ENCODE measurements around the gene AUTS2.

Gene AUTS2

GRCh38 chr7:70836279-70836678 is 1238.0 kb downstream of the AUTS2 start:
- Histone ChIP-seq H3K9me3 (ENCODE audit: control insufficient read depth in 1 of 2, low read length in 2 of 2) (no peaks in the 10 kb centered on the region), H3K36me3 (ENCODE audit: control insufficient read depth in 1 of 2, insufficient read depth in 2 of 2, low read length in 2 of 2) (no peaks in the 10 kb centered on the region), H3K9ac (ENCODE audit: low read depth in 1 of 2, low read length in 2 of 2) (no peak overlapping the region), H3K4me1 (ENCODE audit: control insufficient read depth in 1 of 2, insufficient read depth in 2 of 2, low read length in 2 of 2) (no peaks in the 10 kb centered on the region), H3K27ac (ENCODE audit: low read depth, low read length) (no peak overlapping the region), H3K27me3 (ENCODE audit: control insufficient read depth in 1 of 2, insufficient read depth in 2 of 2, low read length in 2 of 2) (no peaks in the 10 kb centered on the region), H3K4me3 (ENCODE audit: low read depth in 1 of 2, low read length in 2 of 2) (no peak overlapping the region)

GRCh38 chr7:70836946-70837345 is 1238.7 kb downstream of the AUTS2 start:
- no peaks in the 10 kb centered on the region for H3K27me3 ChIP-seq (ENCODE audit: control insufficient read depth in 1 of 2, insufficient read depth in 2 of 2, low read length in 2 of 2)
- no peaks in the 10 kb centered on the region for H3K9me3 ChIP-seq (ENCODE audit: control insufficient read depth in 1 of 2, low read length in 2 of 2)
- H3K4me3 ChIP-seq (ENCODE audit: low read depth in 1 of 2, low read length in 2 of 2) = no peak overlapping the region
- H3K9ac ChIP-seq (ENCODE audit: low read depth in 1 of 2, low read length in 2 of 2) = no peak overlapping the region
- no peak overlapping the region for H3K27ac ChIP-seq (ENCODE audit: low read depth, low read length)
- no peaks in the 10 kb centered on the region for H3K36me3 ChIP-seq (ENCODE audit: control insufficient read depth in 1 of 2, insufficient read depth in 2 of 2, low read length in 2 of 2)
- H3K4me1 ChIP-seq (ENCODE audit: control insufficient read depth in 1 of 2, insufficient read depth in 2 of 2, low read length in 2 of 2) = no peaks in the 10 kb centered on the region

GRCh38 chr7:70837589-70837988 is 1239.3 kb downstream of the AUTS2 start:
- Histone ChIP-seq H3K9ac (ENCODE audit: low read depth in 1 of 2, low read length in 2 of 2) (no peak overlapping the region), H3K4me3 (ENCODE audit: low read depth in 1 of 2, low read length in 2 of 2) (no peak overlapping the region), H3K27ac (ENCODE audit: low read depth, low read length) (no peak overlapping the region), H3K4me1 (ENCODE audit: control insufficient read depth in 1 of 2, insufficient read depth in 2 of 2, low read length in 2 of 2) (no peaks in the 10 kb centered on the region), H3K36me3 (ENCODE audit: control insufficient read depth in 1 of 2, insufficient read depth in 2 of 2, low read length in 2 of 2) (no peaks in the 10 kb centered on the region), H3K27me3 (ENCODE audit: control insufficient read depth in 1 of 2, insufficient read depth in 2 of 2, low read length in 2 of 2) (no peaks in the 10 kb centered on the region), H3K9me3 (ENCODE audit: control insufficient read depth in 1 of 2, low read length in 2 of 2) (no peaks in the 10 kb centered on the region)

- Histone ChIP-seq H3K9ac (ENCODE audit: low read depth in 1 of 2, low read length in 2 of 2) (no peak overlapping the region), H3K27me3 (ENCODE audit: control insufficient read depth in 1 of 2, insufficient read depth in 2 of 2, low read length in 2 of 2) (no peaks in the 10 kb centered on the region)
These were observed 1240.1 kb downstream of the AUTS2 start for GRCh38 chr7:70838292-70838907.

More at GRCh38 chr7:70838292-70838907, 1240.1 kb downstream of the AUTS2 start:
- no peaks in the 10 kb centered on the region for H3K9me3 ChIP-seq (ENCODE audit: control insufficient read depth in 1 of 2, low read length in 2 of 2)
- no peak overlapping the region for H3K27ac ChIP-seq (ENCODE audit: low read depth, low read length)
- no peak overlapping the region for H3K4me3 ChIP-seq (ENCODE audit: low read depth in 1 of 2, low read length in 2 of 2)
- no peaks in the 10 kb centered on the region for H3K36me3 ChIP-seq (ENCODE audit: control insufficient read depth in 1 of 2, insufficient read depth in 2 of 2, low read length in 2 of 2)
- H3K4me1 ChIP-seq (ENCODE audit: control insufficient read depth in 1 of 2, insufficient read depth in 2 of 2, low read length in 2 of 2) = no peaks in the 10 kb centered on the region
